Neural cell (in vitro differentiated cells): Measurements from ENCODE around the gene FOXA3. TPM values are rescaled to one million over a fixed set of nuclear protein-coding genes. Genes with fewer than 3 reads are reported as not detected.

Source experiments
- H2AFZ ChIP-seq: fragments of 200-600, 300-800 bp; sonication (generic), shearing (Covaris generic); 2 replicates; pipeline ENCODE4 v1.6.0; 2014; ENCODE audit warnings: low read depth, mild to moderate bottlenecking, antibody characterized with exemption, low read length, moderate library complexity
- H3F3A ChIP-seq: fragments of 200-600 bp; shearing (Covaris generic); 2 replicates; pipeline ENCODE4 v1.6.1; 2016; ENCODE audit warnings: mild to moderate bottlenecking, moderate library complexity, mixed read lengths, antibody characterized with exemption, low read length; ENCODE audit not compliant: insufficient read depth, poor library complexity, severe bottlenecking
- H3K27ac ChIP-seq: fragments of 200-600, 300-800 bp; sonication (generic), shearing (Covaris generic); 2 replicates; pipeline ENCODE4 v1.5.1; 2014; ENCODE audit warnings: mild to moderate bottlenecking, low read length, moderate library complexity
- H3K27me3 ChIP-seq: fragments of 300-800, 200-600 bp; sonication (generic), shearing (Covaris generic); 2 replicates; pipeline ENCODE4 v1.6.0; 2014; ENCODE audit warnings: mild to moderate bottlenecking, low read depth, low read length, moderate library complexity; ENCODE audit not compliant: insufficient read depth
- H3K36me3 ChIP-seq: fragments of 300-800, 200-600 bp; sonication (generic), shearing (Covaris generic); 2 replicates; pipeline ENCODE4 v1.5.1; 2014; ENCODE audit warnings: mild to moderate bottlenecking, antibody characterized with exemption, low read length, moderate library complexity; ENCODE audit not compliant: insufficient read depth
- H3K4me2 ChIP-seq: fragments of 300-800, 200-600 bp; sonication (generic), shearing (Covaris generic); 2 replicates; pipeline ENCODE4 v1.6.0; 2014; ENCODE audit warnings: mild to moderate bottlenecking, low read length
- H3K4me3 ChIP-seq: fragments of 300-800, 200-600 bp; sonication (generic), shearing (Covaris generic); 2 replicates; pipeline ENCODE4 v1.5.1; 2014; ENCODE audit warnings: mild to moderate bottlenecking, low read length, moderate library complexity
- H3K79me2 ChIP-seq: fragments of 200-600 bp; shearing (Covaris generic); replicated peaks from 2 replicates; pipeline ENCODE4 v1.6.0; 2014; ENCODE audit warnings: mild to moderate bottlenecking, low read length, moderate library complexity; ENCODE audit not compliant: insufficient read depth
- H3K9ac ChIP-seq: fragments of 300-800, 200-600 bp; sonication (generic), shearing (Covaris generic); 2 replicates; pipeline ENCODE4 v1.6.1; 2016; ENCODE audit warnings: mild to moderate bottlenecking, low read length, mixed read lengths
- H3K9me2 ChIP-seq: fragments of 200-600 bp; shearing (Covaris generic); 2 replicates; pipeline ENCODE4 v1.6.1; 2016; ENCODE audit warnings: mild to moderate bottlenecking, low read length, mixed read lengths; ENCODE audit not compliant: insufficient read depth
- H3K9me3 ChIP-seq: fragments of 200-600, 300-800 bp; sonication (generic), shearing (Covaris generic); 2 replicates; pipeline ENCODE4 v1.6.1; 2016; ENCODE audit warnings: mild to moderate bottlenecking, mixed run types, low read length, moderate library complexity, mixed read lengths
- H4K20me1 ChIP-seq: fragments of 200-600 bp; shearing (Covaris generic); 2 replicates; pipeline ENCODE4 v1.6.1; 2016; ENCODE audit warnings: mild to moderate bottlenecking, mixed run types; ENCODE audit not compliant: insufficient read depth
- EP300 ChIP-seq: fragments of 450-650 bp; conservative IDR thresholded peaks from 2 replicates; pipeline ENCODE4 v1.6.1; 2014; ENCODE audit warnings: antibody characterized with exemption, mild to moderate bottlenecking, moderate library complexity; ENCODE audit not compliant: poor library complexity, severe bottlenecking
- EZH2 ChIP-seq: fragments of 200-600, 300-800 bp; shearing (Covaris generic), sonication (generic); IDR thresholded peaks from 2 replicates; pipeline ENCODE4 v1.6.1; 2014; ENCODE audit warnings: antibody characterized with exemption, low read length, borderline replicate concordance, mild to moderate bottlenecking; ENCODE audit not compliant: insufficient read depth, poor library complexity, severe bottlenecking
- MXI1 ChIP-seq: fragments of 450-650 bp; conservative IDR thresholded peaks from 2 replicates; pipeline ENCODE4 v1.6.1; 2014; ENCODE audit warnings: antibody characterized with exemption, mild to moderate bottlenecking; ENCODE audit not compliant: poor library complexity, severe bottlenecking
- POLR2AphosphoS5 ChIP-seq: IDR thresholded peaks from 2 replicates; pipeline ENCODE4 v1.6.1; 2012
- RAD21 ChIP-seq: fragments of 450-650 bp; conservative IDR thresholded peaks from 2 replicates; pipeline ENCODE4 v1.6.1; 2014; ENCODE audit warnings: antibody characterized with exemption, mild to moderate bottlenecking, moderate library complexity
- SMC3 ChIP-seq: fragments of 450-650 bp; conservative IDR thresholded peaks from 2 replicates; pipeline ENCODE4 v1.6.1; 2014; ENCODE audit warnings: antibody characterized with exemption, mild to moderate bottlenecking, moderate library complexity; ENCODE audit not compliant: poor library complexity
- TAF1 ChIP-seq: IDR thresholded peaks from 2 replicates; pipeline ENCODE4 v1.6.1; 2012; ENCODE audit warnings: low read depth
- polyA plus RNA-seq: library from polyadenylated mRNA; depleted of rRNA; stranded (reverse); fragments of >200 nt; gene quantifications from 2 replicates; pipeline ENCODE4 v1.2.3, GENCODE V29; 2014
- TF ChIP-seq, protein P1 (sequence below): fragments of 450-650 bp; IDR thresholded peaks from 2 replicates; pipeline ENCODE4 v1.5.1; 2014; ENCODE audit warnings: antibody characterized with exemption, mild to moderate bottlenecking, moderate library complexity; ENCODE audit not compliant: poor library complexity, severe bottlenecking
- TF ChIP-seq, protein P2 (sequence below): IDR thresholded peaks from 2 replicates; pipeline ENCODE4 v1.6.1; 2012; ENCODE audit warnings: borderline replicate concordance

FOXA3 gene
- polyA plus RNA-seq, 1 donor from 2014 or later, result not detected

DNA sequence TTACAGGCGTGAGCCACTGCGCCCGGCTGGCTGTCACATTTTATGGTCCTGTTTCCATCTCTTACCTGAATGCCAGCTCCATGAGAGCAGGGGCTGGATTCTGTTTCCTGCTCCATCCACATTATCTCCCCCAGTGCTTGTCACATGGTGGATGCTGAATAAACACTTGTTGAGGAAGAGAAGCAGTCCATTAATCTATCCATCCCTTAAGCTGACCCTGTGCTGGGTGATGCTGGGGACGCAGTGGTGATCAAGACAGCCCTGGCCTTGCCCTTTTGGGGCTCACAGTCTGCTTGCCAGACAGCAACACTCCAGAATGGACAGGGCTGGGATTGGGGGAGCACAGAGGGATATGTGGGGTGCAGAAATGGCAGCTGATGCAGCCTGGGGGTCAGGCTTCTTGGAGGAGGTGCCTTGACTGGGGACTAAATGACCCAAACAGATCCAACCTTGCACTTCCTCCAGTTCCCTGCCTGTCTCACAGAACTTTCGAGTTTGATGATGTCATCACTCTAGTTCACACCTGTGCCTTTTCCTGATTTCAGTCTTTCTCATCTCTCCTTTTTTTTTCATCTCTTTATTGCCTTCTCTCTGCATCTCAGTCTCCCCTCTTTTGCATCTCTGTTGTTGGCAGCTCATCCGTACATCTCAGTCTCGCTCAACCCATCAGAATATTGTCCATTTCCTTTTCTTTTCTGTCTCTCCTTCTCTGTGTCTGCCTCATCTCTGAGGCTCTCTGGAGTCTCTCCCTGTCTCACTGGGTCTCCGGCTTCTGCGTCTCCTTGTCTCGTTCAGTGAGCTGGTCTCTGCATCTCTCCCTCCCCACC is 17.2 kb downstream of the FOXA3 start:
- H2AFZ ChIP-seq, result no peak overlapping the region
- no peaks in the 10 kb centered on the region for H3F3A ChIP-seq
- no peak overlapping the region for H3K4me2 ChIP-seq
- no peak overlapping the region for H3K27ac ChIP-seq
- no peak overlapping the region for H3K4me3 ChIP-seq
- H3K9me2 ChIP-seq, result no peaks in the 10 kb centered on the region
- H3K27me3 ChIP-seq, result no peaks in the 10 kb centered on the region
- no peaks in the 10 kb centered on the region for H3K9me3 ChIP-seq
- H4K20me1 ChIP-seq, result peaks cover 10% of the 10 kb centered on the region
- peaks cover 5% of the 10 kb centered on the region for H3K79me2 ChIP-seq
- H3K36me3 ChIP-seq, result no peaks in the 10 kb centered on the region
- TF ChIP-seq, protein P1, sequence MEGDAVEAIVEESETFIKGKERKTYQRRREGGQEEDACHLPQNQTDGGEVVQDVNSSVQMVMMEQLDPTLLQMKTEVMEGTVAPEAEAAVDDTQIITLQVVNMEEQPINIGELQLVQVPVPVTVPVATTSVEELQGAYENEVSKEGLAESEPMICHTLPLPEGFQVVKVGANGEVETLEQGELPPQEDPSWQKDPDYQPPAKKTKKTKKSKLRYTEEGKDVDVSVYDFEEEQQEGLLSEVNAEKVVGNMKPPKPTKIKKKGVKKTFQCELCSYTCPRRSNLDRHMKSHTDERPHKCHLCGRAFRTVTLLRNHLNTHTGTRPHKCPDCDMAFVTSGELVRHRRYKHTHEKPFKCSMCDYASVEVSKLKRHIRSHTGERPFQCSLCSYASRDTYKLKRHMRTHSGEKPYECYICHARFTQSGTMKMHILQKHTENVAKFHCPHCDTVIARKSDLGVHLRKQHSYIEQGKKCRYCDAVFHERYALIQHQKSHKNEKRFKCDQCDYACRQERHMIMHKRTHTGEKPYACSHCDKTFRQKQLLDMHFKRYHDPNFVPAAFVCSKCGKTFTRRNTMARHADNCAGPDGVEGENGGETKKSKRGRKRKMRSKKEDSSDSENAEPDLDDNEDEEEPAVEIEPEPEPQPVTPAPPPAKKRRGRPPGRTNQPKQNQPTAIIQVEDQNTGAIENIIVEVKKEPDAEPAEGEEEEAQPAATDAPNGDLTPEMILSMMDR, result no peak
- TF ChIP-seq POLR2AphosphoS5, result no peak
- no peak for TF ChIP-seq EP300
- no peak for TF ChIP-seq EZH2
- TF ChIP-seq RAD21, result no peak
- no peak for TF ChIP-seq MXI1
- TF ChIP-seq, protein P2, sequence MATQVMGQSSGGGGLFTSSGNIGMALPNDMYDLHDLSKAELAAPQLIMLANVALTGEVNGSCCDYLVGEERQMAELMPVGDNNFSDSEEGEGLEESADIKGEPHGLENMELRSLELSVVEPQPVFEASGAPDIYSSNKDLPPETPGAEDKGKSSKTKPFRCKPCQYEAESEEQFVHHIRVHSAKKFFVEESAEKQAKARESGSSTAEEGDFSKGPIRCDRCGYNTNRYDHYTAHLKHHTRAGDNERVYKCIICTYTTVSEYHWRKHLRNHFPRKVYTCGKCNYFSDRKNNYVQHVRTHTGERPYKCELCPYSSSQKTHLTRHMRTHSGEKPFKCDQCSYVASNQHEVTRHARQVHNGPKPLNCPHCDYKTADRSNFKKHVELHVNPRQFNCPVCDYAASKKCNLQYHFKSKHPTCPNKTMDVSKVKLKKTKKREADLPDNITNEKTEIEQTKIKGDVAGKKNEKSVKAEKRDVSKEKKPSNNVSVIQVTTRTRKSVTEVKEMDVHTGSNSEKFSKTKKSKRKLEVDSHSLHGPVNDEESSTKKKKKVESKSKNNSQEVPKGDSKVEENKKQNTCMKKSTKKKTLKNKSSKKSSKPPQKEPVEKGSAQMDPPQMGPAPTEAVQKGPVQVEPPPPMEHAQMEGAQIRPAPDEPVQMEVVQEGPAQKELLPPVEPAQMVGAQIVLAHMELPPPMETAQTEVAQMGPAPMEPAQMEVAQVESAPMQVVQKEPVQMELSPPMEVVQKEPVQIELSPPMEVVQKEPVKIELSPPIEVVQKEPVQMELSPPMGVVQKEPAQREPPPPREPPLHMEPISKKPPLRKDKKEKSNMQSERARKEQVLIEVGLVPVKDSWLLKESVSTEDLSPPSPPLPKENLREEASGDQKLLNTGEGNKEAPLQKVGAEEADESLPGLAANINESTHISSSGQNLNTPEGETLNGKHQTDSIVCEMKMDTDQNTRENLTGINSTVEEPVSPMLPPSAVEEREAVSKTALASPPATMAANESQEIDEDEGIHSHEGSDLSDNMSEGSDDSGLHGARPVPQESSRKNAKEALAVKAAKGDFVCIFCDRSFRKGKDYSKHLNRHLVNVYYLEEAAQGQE, result no peak
- no peak for TF ChIP-seq SMC3
- no peak for TF ChIP-seq TAF1
- H3K9ac ChIP-seq, result no peak overlapping the region

GRCh38 chr19:45881909-45882528 is 17.9 kb downstream of the FOXA3 start:
- H4K20me1 ChIP-seq, result peaks cover 10% of the 10 kb centered on the region
- no peaks in the 10 kb centered on the region for H3K9me3 ChIP-seq
- no peaks in the 10 kb centered on the region for H3F3A ChIP-seq
- H3K4me3 ChIP-seq, result peak overlapping the region; percentile 53
- no peaks in the 10 kb centered on the region for H3K9me2 ChIP-seq
- TF ChIP-seq TAF1 (no peak), POLR2AphosphoS5 (no peak), SMC3 (no peak), RAD21 (no peak), EZH2 (no peak), EP300 (no peak), MXI1 (no peak)
- TF ChIP-seq, protein P1, result no peak
- TF ChIP-seq, protein P2, result no peak
- no peak overlapping the region for H3K4me2 ChIP-seq
- peaks cover 5% of the 10 kb centered on the region for H3K79me2 ChIP-seq
- no peak overlapping the region for H3K27ac ChIP-seq
- no peak overlapping the region for H3K9ac ChIP-seq
- H2AFZ ChIP-seq, result no peak overlapping the region
- no peaks in the 10 kb centered on the region for H3K27me3 ChIP-seq
- H3K36me3 ChIP-seq, result no peaks in the 10 kb centered on the region
